Fibroblast of skin of right quadriceps (primary cell): Measurements from ENCODE around the gene SIL1.
"Not testable (repeated sequence)": the region's sequence is repeated elsewhere in the genome, so short reads cannot be mapped to it uniquely, and the experiment has no call there.

Experiments used
- DNase-seq: peaks from one replicate; pipeline ENCODE4 v3.0.0-alpha.2; 2013

SIL1 gene

DNA sequence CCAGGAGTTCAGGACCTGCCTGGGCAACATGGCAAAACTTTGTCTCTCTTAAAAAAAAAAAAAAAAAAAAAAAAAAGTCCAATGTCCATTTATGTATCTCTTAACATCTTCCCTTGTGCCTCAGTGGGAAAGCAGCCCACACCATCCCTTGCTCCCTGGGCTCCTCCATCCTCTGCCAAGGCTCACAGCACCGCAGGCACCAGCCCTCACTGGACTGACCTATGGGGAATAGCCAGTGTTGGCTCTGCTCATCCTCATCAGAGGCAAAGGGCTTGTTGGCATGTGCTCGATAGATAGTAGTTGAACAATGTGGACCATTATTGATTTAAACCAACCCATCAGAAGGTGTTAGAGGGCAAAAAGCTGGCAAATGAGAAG, 261.2 kb downstream of the SIL1 start:
- DNase-seq = no peak

GRCh38 chr5:138936225-138936967, 261.8 kb downstream of the SIL1 start:
- DNase-seq = no peak

- DNase-seq = no peak
These were observed 262.7 kb downstream of the SIL1 start for GRCh38 chr5:138935466-138935865.

- no peak for DNase-seq
These were observed 263.2 kb downstream of the SIL1 start for GRCh38 chr5:138934971-138935370.

- no peak for DNase-seq
These were observed 264.5 kb downstream of the SIL1 start for GRCh38 chr5:138933522-138934290.

DNA sequence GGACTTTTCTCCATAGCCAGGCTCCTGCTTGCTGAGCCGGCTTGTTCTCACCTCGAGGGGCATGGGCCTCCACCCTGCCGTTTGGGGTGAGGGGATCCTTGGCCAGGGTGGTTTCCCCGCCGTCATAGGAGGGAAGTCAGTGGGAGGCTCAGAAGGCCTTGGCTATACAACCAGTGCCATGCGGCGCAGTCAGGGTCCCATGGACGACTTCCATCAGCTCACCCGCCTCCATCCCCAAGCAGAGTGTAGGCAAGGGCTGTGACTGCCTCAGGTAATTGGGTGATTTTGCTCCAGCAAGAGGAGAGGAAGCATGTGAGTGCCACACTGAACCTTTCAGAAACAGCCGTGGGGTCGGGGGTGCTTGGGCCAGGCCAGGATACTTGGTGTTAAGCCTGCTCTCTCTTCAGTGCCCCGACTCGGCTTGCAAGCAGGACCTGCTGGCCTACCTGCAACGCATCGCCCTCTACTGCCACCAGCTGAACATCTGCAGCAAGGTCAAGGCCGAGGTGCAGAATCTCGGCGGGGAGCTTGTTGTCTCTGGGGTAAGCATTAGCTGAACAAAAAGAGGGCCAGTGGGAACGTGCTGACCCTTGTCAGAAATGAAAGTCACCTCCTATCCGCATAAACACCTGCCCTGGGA, 265.9 kb downstream of the SIL1 start:
- DNase-seq = no peak

- no peak for DNase-seq
These were observed 267.6 kb downstream of the SIL1 start for GRCh38 chr5:138930371-138931097.

DNA sequence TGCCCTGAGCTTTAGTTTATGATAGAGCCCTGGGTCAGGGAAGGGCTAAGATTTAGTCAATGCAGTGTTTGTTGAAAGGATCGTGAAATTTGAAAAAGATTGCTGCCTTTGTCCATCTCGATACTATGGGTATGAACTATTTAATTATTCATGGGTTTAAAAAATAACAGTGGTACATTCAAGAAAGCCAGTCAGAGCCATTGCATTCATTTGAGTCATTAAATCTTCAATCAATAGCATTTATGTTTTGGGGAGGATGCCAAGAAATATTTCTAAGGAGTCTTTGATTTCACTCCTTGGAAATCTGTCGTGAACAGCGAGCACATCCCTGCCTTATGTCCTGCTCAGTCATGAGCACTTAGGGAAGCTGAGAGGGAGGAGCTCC, 268.6 kb downstream of the SIL1 start:
- no peak for DNase-seq

GRCh38 chr5:138927979-138928378, 270.2 kb downstream of the SIL1 start:
- no peak for DNase-seq

DNA sequence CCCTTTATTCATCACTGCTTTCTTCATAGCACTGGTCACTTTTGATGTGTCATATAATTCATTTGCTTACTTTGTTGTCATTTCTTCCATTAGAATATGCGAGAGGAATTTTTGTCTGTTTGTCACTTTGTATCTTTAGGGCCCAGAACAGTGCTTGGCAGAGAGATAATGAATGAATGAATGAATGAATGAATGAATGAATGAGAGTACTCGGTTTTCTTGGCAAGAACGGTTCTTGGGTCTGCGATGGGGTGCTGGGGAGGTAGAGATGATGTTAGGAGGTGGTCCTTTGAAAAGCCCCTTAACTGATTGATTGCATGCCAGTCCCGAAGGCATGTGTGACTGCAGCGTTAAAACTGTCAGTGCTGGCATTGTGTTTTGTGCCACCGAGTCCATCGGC, 270.6 kb downstream of the SIL1 start:
- DNase-seq = no peak

GRCh38 chr5:138926688-138927448, 271.3 kb downstream of the SIL1 start:
- DNase-seq = no peak

GRCh38 chr5:138926257-138926656, 271.9 kb downstream of the SIL1 start:
- no peak for DNase-seq

- DNase-seq = no peak
These were observed 273.0 kb downstream of the SIL1 start for GRCh38 chr5:138925090-138925635.

DNA sequence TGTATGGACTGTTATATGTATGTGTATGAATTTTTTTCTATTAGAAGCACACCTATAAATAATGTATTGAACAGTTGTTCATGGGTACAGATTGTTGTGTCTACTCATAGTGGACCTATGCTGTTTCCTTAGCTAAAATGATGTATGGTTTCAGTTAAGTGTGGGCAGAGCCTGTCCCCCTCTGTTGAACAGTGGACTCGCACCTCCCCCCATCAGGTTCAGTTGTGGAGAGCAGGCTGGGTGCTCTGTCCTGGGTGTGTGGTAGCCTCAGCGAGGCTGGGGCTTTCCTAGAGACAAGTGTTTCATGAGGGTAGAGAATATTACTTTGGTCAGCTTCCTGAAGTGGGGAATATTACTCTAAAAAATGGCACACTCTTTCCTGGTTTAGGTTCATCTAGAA, 275.7 kb downstream of the SIL1 start:
- DNase-seq = no peak

DNA sequence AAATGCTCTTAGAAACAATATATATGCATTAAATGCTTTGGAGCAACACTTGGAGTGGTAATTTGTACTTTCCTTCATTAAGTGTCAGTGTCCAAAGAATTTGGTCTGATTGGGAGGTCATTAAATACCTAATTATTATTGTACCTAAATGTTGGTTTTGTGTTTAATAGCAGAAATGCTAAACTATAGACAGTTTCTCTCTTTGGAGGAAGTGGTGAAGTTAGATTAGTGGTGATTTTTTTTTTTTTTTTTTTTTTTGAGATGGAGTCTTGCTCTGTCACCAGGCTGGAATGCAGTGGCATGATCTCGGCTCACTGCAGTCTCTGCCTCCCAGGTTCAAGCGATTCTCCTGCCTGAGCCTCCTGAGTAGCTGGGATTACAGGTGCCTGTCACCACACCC, 276.8 kb downstream of the SIL1 start:
- not testable (repeated sequence) for DNase-seq

- DNase-seq = no peak
These were observed 278.0 kb downstream of the SIL1 start for GRCh38 chr5:138920181-138920580.

GRCh38 chr5:138918686-138919085, 279.5 kb downstream of the SIL1 start:
- no peak for DNase-seq

GRCh38 chr5:138914338-138914737, 283.8 kb downstream of the SIL1 start:
- no peak for DNase-seq

DNA sequence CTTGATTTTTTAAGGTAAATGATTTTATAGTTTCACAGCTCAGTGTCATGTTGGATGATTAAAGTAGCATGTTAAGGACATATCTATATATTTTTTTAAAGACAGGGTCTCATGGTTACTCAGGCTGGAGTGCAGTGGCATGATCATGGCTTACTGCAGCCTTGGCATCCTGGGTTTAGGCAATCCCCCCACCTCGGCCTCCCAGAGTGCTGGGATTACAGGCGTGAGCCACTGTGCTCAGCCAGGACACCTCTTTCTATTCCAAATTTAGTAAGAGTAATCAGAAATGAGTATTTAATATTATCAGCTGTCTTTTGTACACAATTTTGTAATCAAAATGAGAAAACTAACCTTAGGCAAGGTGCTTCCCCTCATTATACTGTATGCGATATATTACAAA, 284.4 kb downstream of the SIL1 start:
- DNase-seq = no peak

DNA sequence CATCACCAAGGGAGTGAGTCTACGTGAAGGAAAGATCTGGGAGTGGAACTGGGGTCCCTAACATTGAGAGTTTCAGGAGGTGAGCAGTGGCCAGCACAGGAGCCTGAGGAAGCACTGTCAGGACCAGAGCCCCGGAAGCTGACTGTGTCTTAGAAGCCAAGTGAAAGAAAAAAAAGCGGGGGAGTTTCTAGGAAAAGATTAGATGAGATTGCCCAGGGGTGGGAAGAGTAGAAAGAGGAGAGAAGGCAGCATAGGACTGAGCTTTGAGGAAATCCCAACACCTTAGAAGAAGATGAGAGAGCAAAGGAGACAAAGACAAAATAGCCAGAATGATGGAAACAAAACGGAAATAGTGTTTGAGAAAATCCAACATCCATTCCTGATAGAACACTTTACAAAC, 286.1 kb downstream of the SIL1 start:
- no peak for DNase-seq

- DNase-seq = no peak
These were observed 286.7 kb downstream of the SIL1 start for GRCh38 chr5:138911441-138911840.

DNA sequence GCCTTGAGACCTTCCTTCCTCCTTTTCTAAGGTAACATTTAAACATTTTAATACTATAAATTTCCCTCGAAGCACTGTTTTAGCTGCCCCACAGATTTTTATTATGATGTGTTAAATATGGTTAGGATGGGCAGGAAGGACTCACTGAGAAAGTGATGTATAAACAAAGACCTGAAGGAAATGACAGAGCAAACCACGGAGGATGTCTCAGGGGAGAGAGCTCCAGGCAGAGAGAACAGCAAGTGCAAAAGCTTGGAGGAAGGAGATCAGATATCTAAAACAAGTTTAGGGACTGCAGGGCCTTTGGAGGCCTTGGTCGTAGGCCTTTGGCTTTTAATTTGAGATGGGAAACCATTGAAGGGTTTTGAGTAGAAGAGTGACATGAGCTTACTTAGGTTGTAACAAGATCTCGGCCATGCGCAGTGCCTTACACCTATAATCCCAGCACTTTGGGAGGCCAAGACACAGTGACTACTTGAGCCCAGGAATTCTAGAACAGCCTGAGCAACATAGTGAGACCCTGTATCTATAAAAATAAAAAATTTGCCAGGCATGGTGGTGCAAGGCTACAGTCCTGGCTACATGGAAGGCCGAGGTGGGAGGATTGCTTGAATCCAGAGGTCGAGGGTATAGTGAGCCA, 287.5 kb downstream of the SIL1 start:
- DNase-seq = peak; percentile 32
